Gastrocnemius medialis (tissue), 4 donors: ENCODE data around the gene TEX36.

ENCODE experiments used
- CTCF ChIP-seq, 5 experiments: fragments of 450-650 bp in 3 of 5; fragments of 200-600 bp in 2 of 5; sonication (generic) in 2 of 5; IDR thresholded peaks in 4 of 5; conservative IDR thresholded peaks in 1 of 5; 1 replicate in 4 of 5; 2 replicates in 1 of 5; pipeline ENCODE4 v1.5.1; 2016 to 2019; ENCODE audit warnings: antibody characterized with exemption in 5 of 5, mild to moderate bottlenecking in 3 of 5, moderate library complexity in 3 of 5
- POLR2A ChIP-seq, 2 donors: fragments of 450-650 bp; IDR thresholded peaks; one replicate each; pipeline ENCODE4 v1.6.1; 2017; ENCODE audit warnings: antibody characterized with exemption in 2 of 2, mild to moderate bottlenecking in 2 of 2, moderate library complexity in 2 of 2

GRCh38 chr10:125672884-125673283 lies 10.1 kb downstream of the TEX36 start:
- TF ChIP-seq POLR2A (IDR thresholded peaks at IDR 0.05): no peak
- no peak for TF ChIP-seq CTCF (IDR thresholded peaks at IDR 0.05 in 4 of 5, conservative IDR thresholded peaks at IDR 0.05 in 1 of 5)
